Thyroid gland (tissue), 4 donors: ENCODE measurements around the gene SOCS7. TPM values are rescaled to one million over a fixed set of nuclear protein-coding genes. Genes with fewer than 3 reads are reported as not detected.

ENCODE experiments used
- DNase-seq, 2 donors: peaks; one replicate each; pipeline ENCODE4 v3.0.0-alpha.2; 2019
- H3K27ac ChIP-seq, 3 donors: fragments of 200-600 bp; sonication (generic); 1 replicate in 2 of 3; 2 replicates in 1 of 3; pipeline ENCODE4 v1.5.1; 2016 to 2019; ENCODE audit warnings: mild to moderate bottlenecking in 1 of 3, moderate library complexity in 1 of 3
- H3K27me3 ChIP-seq: fragments of 200-600 bp; sonication (generic); one replicate; pipeline ENCODE4 v1.5.1; 2019
- H3K36me3 ChIP-seq, 2 donors: fragments of 200-600 bp; sonication (generic); one replicate each; pipeline ENCODE4 v1.5.1; 2016 to 2019
- H3K4me1 ChIP-seq, 2 donors: fragments of 200-600 bp; sonication (generic); one replicate each; pipeline ENCODE4 v1.5.1; 2017 to 2019
- H3K4me3 ChIP-seq, 3 donors: fragments of 200-600 bp; sonication (generic); replicated peaks in 1 of 3; 1 replicate in 2 of 3; 2 replicates in 1 of 3; pipeline ENCODE4 v1.5.1; 2016; ENCODE audit warnings: mild to moderate bottlenecking in 1 of 3
- H3K9me3 ChIP-seq: fragments of 200-600 bp; sonication (generic); one replicate; pipeline ENCODE4 v1.5.1; 2017
- POLR2A ChIP-seq, 2 donors: fragments of 450-650 bp; IDR thresholded peaks; one replicate each; pipeline ENCODE4 v1.6.1; 2017; ENCODE audit warnings: antibody characterized with exemption in 2 of 2, mild to moderate bottlenecking in 2 of 2, moderate library complexity in 1 of 2
- WGBS, 2 donors: methylation state at CpG; one replicate each; pipeline ENCODE4 v1.1.5; 2017; 5-methylcytosine and 5-hydroxymethylcytosine counted together
- intact Hi-C: fragments of 100-400 bp; cut with DNase I; formaldehyde crosslinking; loops from one replicate; pipeline ENCODE4 v1.15.1; 2023
- total RNA-seq, 4 donors: library from RNA; depleted of rRNA; stranded (reverse); fragments of >200 nt; gene quantifications; one replicate each; pipeline ENCODE4 v1.2.3, GENCODE V29; 2016
- TF ChIP-seq, protein P1 (sequence below), 6 experiments: fragments of 200-600 bp in 3 of 6; fragments of 450-650 bp in 3 of 6; sonication (generic) in 3 of 6; IDR thresholded peaks; one replicate each; pipeline ENCODE4 v1.5.1; 2016 to 2019; ENCODE audit warnings: antibody characterized with exemption in 6 of 6, mild to moderate bottlenecking in 2 of 6, inconsistent platforms in 1 of 6, moderate library complexity in 1 of 6

SOCS7 gene
- total RNA-seq, 4 donors from 2014 or later: 17.1 to 22.3 (median 20.1) TPM

- Histone ChIP-seq H3K36me3 (peaks cover 20 to 22% of the 10 kb centered on the region in 2 donors), H3K4me3 (no peak overlapping the region), H3K4me1 (peaks cover 6 to 11% of the 10 kb centered on the region in 2 donors), H3K9me3 (no peaks in the 10 kb centered on the region), H3K27me3 (no peaks in the 10 kb centered on the region), H3K27ac (no peak overlapping the region)
- DNase-seq: peak; percentile 49 to 57
- TF ChIP-seq, protein P1, sequence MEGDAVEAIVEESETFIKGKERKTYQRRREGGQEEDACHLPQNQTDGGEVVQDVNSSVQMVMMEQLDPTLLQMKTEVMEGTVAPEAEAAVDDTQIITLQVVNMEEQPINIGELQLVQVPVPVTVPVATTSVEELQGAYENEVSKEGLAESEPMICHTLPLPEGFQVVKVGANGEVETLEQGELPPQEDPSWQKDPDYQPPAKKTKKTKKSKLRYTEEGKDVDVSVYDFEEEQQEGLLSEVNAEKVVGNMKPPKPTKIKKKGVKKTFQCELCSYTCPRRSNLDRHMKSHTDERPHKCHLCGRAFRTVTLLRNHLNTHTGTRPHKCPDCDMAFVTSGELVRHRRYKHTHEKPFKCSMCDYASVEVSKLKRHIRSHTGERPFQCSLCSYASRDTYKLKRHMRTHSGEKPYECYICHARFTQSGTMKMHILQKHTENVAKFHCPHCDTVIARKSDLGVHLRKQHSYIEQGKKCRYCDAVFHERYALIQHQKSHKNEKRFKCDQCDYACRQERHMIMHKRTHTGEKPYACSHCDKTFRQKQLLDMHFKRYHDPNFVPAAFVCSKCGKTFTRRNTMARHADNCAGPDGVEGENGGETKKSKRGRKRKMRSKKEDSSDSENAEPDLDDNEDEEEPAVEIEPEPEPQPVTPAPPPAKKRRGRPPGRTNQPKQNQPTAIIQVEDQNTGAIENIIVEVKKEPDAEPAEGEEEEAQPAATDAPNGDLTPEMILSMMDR (IDR thresholded peaks at IDR 0.05): peak in 5 of 6 experiments; percentile 22 to 87 (median 36)
- no peak for TF ChIP-seq POLR2A (IDR thresholded peaks at IDR 0.05)
- WGBS, 2 donors: 27 to 34% methylated on average over 7 to 8 of the region's 8 CpGs
- intact Hi-C loops: no loop called here
Measured at GRCh38 chr17:38322156-38322779, 29.4 kb upstream of the SOCS7 start.

- Histone ChIP-seq H3K27me3 (no peaks in the 10 kb centered on the region), H3K9me3 (no peaks in the 10 kb centered on the region), H3K27ac (no peak overlapping the region), H3K4me3 (no peak overlapping the region), H3K4me1 (peaks cover 6 to 11% of the 10 kb centered on the region in 2 donors), H3K36me3 (peaks cover 20 to 22% of the 10 kb centered on the region in 2 donors)
- no peak for DNase-seq
- 94 to 100% methylated on average over 1 of the region's 1 CpG for WGBS, 2 donors
- TF ChIP-seq, protein P1 (IDR thresholded peaks at IDR 0.05): no peak
- no peak for TF ChIP-seq POLR2A (IDR thresholded peaks at IDR 0.05)
- intact Hi-C loops: no loop called here
Measured at GRCh38 chr17:38322897-38323296, 28.7 kb upstream of the SOCS7 start.

DNA sequence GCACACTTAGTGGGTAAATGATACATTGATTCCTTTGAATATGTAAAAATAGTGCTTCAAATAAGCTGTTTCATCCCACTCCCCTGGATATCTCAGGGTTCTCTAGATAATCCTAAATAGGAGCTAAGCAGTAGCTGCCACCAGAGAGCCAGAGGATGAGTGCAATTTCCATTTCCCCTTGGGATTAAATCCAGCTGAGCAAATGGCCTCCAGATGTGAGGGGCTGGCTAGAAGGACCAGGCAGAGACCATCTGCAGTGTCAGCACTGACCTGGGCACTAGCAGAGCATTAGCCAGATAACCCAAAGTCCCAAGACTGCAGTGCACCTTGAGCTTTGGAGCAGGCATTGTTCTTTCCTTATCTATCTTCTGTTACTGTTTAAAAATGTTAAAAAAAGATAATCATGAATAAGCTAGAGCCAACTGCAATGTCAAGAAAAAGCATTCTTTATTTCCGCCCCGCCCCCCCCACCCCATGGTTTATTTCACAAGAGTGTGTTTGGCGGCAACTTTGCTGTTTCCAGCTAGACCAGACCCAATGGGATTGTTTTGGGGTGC, 27.4 kb upstream of the SOCS7 start:
- Histone ChIP-seq H3K4me1 (peaks cover 6 to 11% of the 10 kb centered on the region in 2 donors), H3K36me3 (peaks cover 20 to 21% of the 10 kb centered on the region in 2 donors), H3K9me3 (no peaks in the 10 kb centered on the region), H3K4me3 (no peak overlapping the region), H3K27ac (no peak overlapping the region), H3K27me3 (no peaks in the 10 kb centered on the region)
- 86% methylated on average over 3 of the region's 3 CpGs for WGBS, 2 donors
- TF ChIP-seq POLR2A (IDR thresholded peaks at IDR 0.05): no peak
- TF ChIP-seq, protein P1 (IDR thresholded peaks at IDR 0.05): no peak
- intact Hi-C loops: no loop called here
- no peak for DNase-seq

- intact Hi-C loops: no loop called here
- H3K4me1 ChIP-seq: peaks cover 6 to 11% of the 10 kb centered on the region in 2 donors
- peaks cover 15 to 18% of the 10 kb centered on the region in 2 donors for H3K36me3 ChIP-seq
- 86 to 95% methylated on average over 2 of the region's 2 CpGs for WGBS, 2 donors
- no peak overlapping the region for H3K4me3 ChIP-seq
- H3K9me3 ChIP-seq: no peaks in the 10 kb centered on the region
- TF ChIP-seq POLR2A (IDR thresholded peaks at IDR 0.05): no peak
- TF ChIP-seq, protein P1 (IDR thresholded peaks at IDR 0.05): no peak
- no peaks in the 10 kb centered on the region for H3K27me3 ChIP-seq
- H3K27ac ChIP-seq: no peak overlapping the region
- DNase-seq: no peak
Measured at GRCh38 chr17:38324772-38325171, 26.9 kb upstream of the SOCS7 start.

- peak in 1 of 2 donors; percentile 21 for DNase-seq
- 29 to 41% methylated on average over 5 of the region's 5 CpGs for WGBS, 2 donors
- peaks cover 6 to 11% of the 10 kb centered on the region in 2 donors for H3K4me1 ChIP-seq
- intact Hi-C loops: no loop called here
- no peaks in the 10 kb centered on the region for H3K27me3 ChIP-seq
- H3K36me3 ChIP-seq: peaks cover 14 to 18% of the 10 kb centered on the region in 2 donors
- H3K4me3 ChIP-seq: no peak overlapping the region
- H3K27ac ChIP-seq: no peak overlapping the region
- H3K9me3 ChIP-seq: no peaks in the 10 kb centered on the region
- TF ChIP-seq, protein P1 (IDR thresholded peaks at IDR 0.05): no peak
- no peak for TF ChIP-seq POLR2A (IDR thresholded peaks at IDR 0.05)
Measured at GRCh38 chr17:38325221-38325851, 26.3 kb upstream of the SOCS7 start.
